ENCODE results near the gene POMZP3. TPM values are rescaled to one million over a fixed set of nuclear protein-coding genes. Genes with fewer than 3 reads are reported as not detected.
"Not testable (repeated sequence)": the region's sequence is repeated elsewhere in the genome, so short reads cannot be mapped to it uniquely, and the experiment has no call there.

The POMZP3 gene
- total RNA-seq, 2 donors from 2014 or later: 5.7 to 7.7 TPM

- intact Hi-C loops (cut with DNase I); ATAC-seq; DNase-seq: not testable (repeated sequence)
Measured at GRCh38 chr7:76591602-76592304, 35.3 kb downstream of the POMZP3 start.

DNA sequence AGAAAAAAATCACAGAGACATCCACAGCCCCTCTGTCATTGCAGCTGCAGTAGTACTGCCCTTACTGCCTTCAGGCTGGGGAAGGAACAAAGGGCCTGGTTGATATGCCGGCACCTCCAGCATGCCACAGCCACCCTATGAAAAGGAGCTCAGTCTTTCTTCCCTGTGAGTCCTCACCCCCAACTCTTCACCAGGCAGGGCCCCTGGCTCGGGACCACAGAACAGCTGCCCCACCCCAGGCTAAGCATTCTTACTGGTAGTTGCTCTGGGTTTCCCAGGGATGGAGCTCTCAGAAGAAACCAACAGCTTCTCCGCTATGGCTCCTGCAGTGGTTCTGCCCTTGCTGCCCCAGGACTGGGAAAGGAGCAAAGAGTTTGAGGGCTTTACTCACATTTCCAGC lies 36.0 kb downstream of the POMZP3 start:
- ATAC-seq; intact Hi-C loops (cut with DNase I); DNase-seq: not testable (repeated sequence)

DNA sequence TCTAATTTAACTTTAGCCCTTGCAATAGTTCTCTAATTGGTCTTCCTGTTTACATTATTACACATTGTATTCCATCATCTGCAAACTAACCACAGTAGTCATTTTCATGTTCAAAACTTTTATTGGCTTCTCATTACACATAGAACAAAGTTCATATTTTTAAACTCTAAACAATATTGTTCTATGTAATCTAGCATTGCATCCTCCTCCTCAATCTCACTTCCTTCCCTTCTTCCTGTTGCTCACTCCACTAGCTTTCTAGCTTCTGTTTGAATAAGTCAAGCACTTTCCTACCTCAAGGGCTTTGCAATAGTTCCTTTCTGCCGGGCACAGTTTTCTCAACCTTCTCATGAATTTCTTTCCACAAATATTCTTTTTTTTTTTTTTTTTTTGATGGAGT lies 38.5 kb downstream of the POMZP3 start:
- DNase-seq; intact Hi-C loops (cut with DNase I); ATAC-seq: not testable (repeated sequence)

DNA sequence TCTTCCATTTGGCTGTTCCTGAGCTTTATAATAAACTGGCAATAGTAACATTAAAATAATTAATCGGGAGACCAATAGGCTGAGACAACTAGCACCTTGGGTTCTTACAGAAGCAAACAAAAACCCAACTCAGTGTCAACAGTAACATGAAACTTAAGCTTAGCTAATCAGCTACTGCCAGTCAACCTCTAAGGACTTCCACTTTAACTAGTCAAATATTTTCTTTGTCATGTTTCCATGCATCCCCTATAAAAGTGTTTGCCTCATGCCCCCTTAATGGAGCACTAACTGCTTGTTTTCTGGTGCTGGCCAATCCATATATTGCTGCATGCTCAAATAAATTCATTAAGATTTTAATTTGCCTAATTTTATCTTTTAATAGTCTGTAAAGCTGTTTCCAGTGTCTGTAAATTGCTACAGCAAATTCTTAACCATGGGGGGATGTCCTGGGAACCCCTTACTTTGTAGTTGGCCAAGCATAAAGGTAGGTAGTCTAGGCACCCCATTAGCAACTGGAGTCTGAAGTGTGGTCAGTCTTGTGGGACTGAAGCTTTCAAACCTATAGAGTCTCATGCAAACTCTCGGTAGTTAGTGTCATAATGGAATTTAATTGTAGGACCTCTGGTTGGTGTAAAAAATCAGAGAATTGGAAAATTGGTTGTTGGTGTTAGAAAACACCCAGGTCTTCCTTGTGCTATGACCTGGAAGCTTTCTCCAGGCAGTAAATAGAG lies 40.3 kb downstream of the POMZP3 start:
- ATAC-seq; DNase-seq; intact Hi-C loops (cut with DNase I): not testable (repeated sequence)

- ATAC-seq: peak; percentile 74 to 81
- DNase-seq; intact Hi-C loops (cut with DNase I): not testable (repeated sequence)
Measured at GRCh38 chr7:76583636-76584281, 43.3 kb downstream of the POMZP3 start.

- ATAC-seq (peak; percentile 98 to 100), DNase-seq (peak; percentile 84)
- intact Hi-C loops (cut with DNase I): not testable (repeated sequence)
Measured at GRCh38 chr7:76582848-76583631, 44.0 kb downstream of the POMZP3 start.

- DNase-seq; ATAC-seq; intact Hi-C loops (cut with DNase I): not testable (repeated sequence)
Measured at GRCh38 chr7:76575919-76576655, 51.0 kb downstream of the POMZP3 start.

- intact Hi-C loops (cut with DNase I): not testable (repeated sequence)
Measured at GRCh38 chr7:76575431-76575830, 51.6 kb downstream of the POMZP3 start.

DNA sequence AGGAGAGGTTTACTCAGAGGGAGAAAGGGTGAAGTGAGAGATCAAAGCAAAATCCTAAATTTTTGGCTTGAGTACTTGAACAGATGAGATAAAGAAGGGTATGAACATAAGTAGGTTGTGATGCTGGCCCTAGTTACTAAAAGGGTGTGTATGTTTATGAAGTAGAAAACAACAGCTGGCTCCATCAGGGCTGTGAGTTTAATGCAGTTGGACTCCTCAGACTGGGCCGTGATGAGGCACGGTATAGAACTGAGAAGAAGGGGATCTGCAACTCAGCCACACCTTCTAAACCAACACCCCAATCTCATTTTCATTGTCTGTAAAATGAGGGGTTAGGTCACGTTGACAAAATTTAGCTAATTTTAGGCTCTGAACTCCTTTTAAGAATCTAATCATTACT lies 54.8 kb downstream of the POMZP3 start:
- intact Hi-C loops (cut with DNase I); DNase-seq: not testable (repeated sequence)
- peak in 1 of 2 donors; percentile 31 for ATAC-seq

More at GRCh38 chr7:76575431-76575830, 51.6 kb downstream of the POMZP3 start:
- ATAC-seq, DNase-seq: not testable (repeated sequence)

GRCh38 chr7:76570324-76570775 lies 56.7 kb downstream of the POMZP3 start:
- intact Hi-C loops (cut with DNase I); DNase-seq: not testable (repeated sequence)
- ATAC-seq: peak in 1 of 2 donors; percentile 24

DNA sequence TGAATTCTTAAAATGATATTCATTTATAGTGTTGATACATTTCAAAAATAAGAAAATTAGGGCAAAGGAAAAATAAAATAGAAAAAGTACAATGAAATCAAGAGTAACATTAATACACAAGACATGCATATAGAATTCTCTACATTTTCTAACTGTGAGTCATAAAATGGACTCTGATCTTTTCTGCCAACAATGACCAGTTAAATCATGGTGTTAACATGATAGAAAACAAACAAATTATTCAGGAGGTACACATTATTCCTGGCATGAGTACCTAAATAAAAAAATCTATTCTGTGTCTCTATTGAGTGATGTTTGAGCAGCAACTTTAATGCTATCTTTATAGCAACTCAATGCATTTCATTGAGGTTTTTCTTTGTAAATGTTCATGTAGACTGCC lies 58.3 kb downstream of the POMZP3 start:
- ATAC-seq; intact Hi-C loops (cut with DNase I): not testable (repeated sequence)

GRCh38 chr7:76567753-76568152 lies 59.3 kb downstream of the POMZP3 start:
- intact Hi-C loops (cut with DNase I); DNase-seq; ATAC-seq: not testable (repeated sequence)

More for the DNA sequence above, 58.3 kb downstream of the POMZP3 start:
- DNase-seq: not testable (repeated sequence)

DNA sequence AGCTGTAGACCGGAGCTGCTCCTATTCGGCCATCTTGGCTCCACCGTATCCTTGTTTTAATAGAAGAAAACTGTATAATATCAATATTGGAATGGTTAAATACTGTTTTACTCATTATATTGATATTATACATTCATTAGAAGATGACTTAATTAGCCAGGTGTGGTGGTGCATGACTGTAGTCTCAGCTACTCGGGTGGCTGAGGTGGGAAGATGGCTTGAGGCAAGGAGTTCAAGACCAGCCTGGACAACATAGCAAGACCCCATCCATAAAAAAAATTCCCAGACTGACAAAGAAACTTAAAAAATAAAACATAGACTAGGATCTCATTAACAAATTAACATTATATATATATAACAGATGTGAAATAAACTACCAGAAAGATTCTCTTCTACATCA lies 59.8 kb downstream of the POMZP3 start:
- DNase-seq; intact Hi-C loops (cut with DNase I); ATAC-seq: not testable (repeated sequence)

- DNase-seq; intact Hi-C loops (cut with DNase I); ATAC-seq: not testable (repeated sequence)
Measured at GRCh38 chr7:76565001-76565400, 62.1 kb downstream of the POMZP3 start.

DNA sequence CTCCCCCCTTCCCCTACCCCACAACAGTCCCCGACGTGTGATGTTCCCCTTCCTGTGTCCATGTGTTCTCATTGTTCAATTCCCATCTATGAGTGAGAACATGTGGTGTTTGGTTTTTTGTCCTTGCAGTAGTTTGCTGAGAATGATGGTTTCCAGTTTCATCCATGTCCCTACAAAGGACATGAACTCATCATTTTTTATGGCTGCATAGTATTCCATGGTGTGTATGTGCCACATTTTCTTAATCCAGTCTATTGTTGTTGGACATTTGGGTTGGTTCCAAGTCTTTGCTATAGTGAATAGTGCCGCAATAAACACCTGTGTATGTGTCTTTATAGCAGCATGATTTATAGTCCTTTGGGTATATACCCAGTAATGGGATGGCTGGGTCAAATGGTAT lies 65.7 kb downstream of the POMZP3 start:
- ATAC-seq; intact Hi-C loops (cut with DNase I); DNase-seq: not testable (repeated sequence)

- peak in 1 of 2 donors; percentile 38 for ATAC-seq
- DNase-seq; intact Hi-C loops (cut with DNase I): not testable (repeated sequence)
Measured at GRCh38 chr7:76560157-76560556, 66.9 kb downstream of the POMZP3 start.
